ENCODE measurements around the gene SPZ1. TPM values are rescaled to one million over a fixed set of nuclear protein-coding genes. Genes with fewer than 3 reads are reported as not detected.

SPZ1 gene
- total RNA-seq, 1 experiment from 2014 or later = not detected

DNA sequence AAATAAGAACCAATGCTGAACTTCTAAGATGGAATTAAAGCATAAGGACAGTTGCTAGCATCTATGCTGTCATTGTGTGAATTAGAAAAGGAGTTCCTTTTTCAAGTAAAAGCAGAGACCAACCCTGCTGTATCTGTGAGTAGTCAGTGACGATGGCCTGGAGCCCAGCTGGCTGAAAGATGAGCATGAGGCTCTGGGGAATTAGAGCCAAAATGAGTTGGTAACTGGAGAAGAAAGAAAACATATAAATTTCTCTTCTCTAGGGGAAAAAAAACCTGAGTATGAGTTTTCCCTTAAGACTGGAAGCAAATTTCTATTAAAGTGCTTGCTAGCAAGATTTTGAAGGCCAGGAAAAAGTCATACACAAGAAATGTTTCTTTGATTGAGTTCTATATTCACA is 1.6 kb upstream of the SPZ1 start:
- no peak overlapping the region for H3K4me3 ChIP-seq (replicated peaks in 1 of 2; ENCODE audit: low read depth in 1 of 2, low read length in 2 of 2)
- H3K36me3 ChIP-seq (ENCODE audit: control insufficient read depth in 1 of 2, insufficient read depth in 2 of 2, low read length in 2 of 2) = no peaks in the 10 kb centered on the region
- H3K9ac ChIP-seq (ENCODE audit: low read length) = no peak overlapping the region
- POLR2A ChIA-PET = no interaction called here
- H3K9me2 ChIP-seq (ENCODE audit: insufficient read depth) = no peaks in the 10 kb centered on the region
- H3K27me3 ChIP-seq (ENCODE audit: insufficient read depth, low read length) = peaks cover 15% of the 10 kb centered on the region; the same call in 1 of the 2 replicates
- ATAC-seq (no peak), DNase-seq (ENCODE audit: low read depth, low spot score) (no peak)
- no peak overlapping the region for H3K4me2 ChIP-seq (ENCODE audit: low read length)
- H3K27ac ChIP-seq (ENCODE audit: low read depth, low read length) = no peak overlapping the region
- H2AFZ ChIP-seq (ENCODE audit: low read depth, low read length, poor library complexity, severe bottlenecking) = no peak overlapping the region
- no peaks in the 10 kb centered on the region for H3K79me2 ChIP-seq (ENCODE audit: insufficient read depth, low read length)
- intact Hi-C loops (cut with micrococcal nuclease) = no loop called here
- TF ChIP-seq SRF (IDR thresholded peaks at IDR 0.05; ENCODE audit: low read depth) = no peak
- no peak for TF ChIP-seq POLR2A (IDR thresholded peaks at IDR 0.05; ENCODE audit: borderline replicate concordance, extremely low read depth, insufficient read depth, insufficient read length)
- TF ChIP-seq ELF1 (IDR thresholded peaks at IDR 0.05; ENCODE audit: borderline replicate concordance, low read depth) = no peak
- no peak for TF ChIP-seq TCF7L2 (IDR thresholded peaks at IDR 0.05; ENCODE audit: borderline replicate concordance, extremely low read depth, insufficient read depth, insufficient read length)
- TF ChIP-seq, protein P1, sequence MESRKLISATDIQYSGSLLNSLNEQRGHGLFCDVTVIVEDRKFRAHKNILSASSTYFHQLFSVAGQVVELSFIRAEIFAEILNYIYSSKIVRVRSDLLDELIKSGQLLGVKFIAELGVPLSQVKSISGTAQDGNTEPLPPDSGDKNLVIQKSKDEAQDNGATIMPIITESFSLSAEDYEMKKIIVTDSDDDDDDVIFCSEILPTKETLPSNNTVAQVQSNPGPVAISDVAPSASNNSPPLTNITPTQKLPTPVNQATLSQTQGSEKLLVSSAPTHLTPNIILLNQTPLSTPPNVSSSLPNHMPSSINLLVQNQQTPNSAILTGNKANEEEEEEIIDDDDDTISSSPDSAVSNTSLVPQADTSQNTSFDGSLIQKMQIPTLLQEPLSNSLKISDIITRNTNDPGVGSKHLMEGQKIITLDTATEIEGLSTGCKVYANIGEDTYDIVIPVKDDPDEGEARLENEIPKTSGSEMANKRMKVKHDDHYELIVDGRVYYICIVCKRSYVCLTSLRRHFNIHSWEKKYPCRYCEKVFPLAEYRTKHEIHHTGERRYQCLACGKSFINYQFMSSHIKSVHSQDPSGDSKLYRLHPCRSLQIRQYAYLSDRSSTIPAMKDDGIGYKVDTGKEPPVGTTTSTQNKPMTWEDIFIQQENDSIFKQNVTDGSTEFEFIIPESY (IDR thresholded peaks at IDR 0.05; ENCODE audit: extremely low read depth, insufficient replicate concordance, low read length) = no peak
- TF ChIP-seq, protein P2, sequence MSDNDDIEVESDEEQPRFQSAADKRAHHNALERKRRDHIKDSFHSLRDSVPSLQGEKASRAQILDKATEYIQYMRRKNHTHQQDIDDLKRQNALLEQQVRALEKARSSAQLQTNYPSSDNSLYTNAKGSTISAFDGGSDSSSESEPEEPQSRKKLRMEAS (IDR thresholded peaks at IDR 0.05) = no peak
- TF ChIP-seq EZH2 (IDR thresholded peaks at IDR 0.05) = no peak
- TF ChIP-seq CEBPB (IDR thresholded peaks at IDR 0.05; ENCODE audit: low read depth) = no peak
- no peak for TF ChIP-seq ZFX (IDR thresholded peaks at IDR 0.05)
- no peak for TF ChIP-seq SIN3A (IDR thresholded peaks at IDR 0.05; ENCODE audit: low read depth)
- TF ChIP-seq FOSL1 (IDR thresholded peaks at IDR 0.05; ENCODE audit: low read depth) = no peak
- TF ChIP-seq, protein P3, sequence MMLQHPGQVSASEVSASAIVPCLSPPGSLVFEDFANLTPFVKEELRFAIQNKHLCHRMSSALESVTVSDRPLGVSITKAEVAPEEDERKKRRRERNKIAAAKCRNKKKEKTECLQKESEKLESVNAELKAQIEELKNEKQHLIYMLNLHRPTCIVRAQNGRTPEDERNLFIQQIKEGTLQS (IDR thresholded peaks at IDR 0.05) = no peak
- TF ChIP-seq RAD21 (IDR thresholded peaks at IDR 0.05; ENCODE audit: low read depth) = no peak
- no peak for TF ChIP-seq SP1 (IDR thresholded peaks at IDR 0.05; ENCODE audit: low read depth)
- TF ChIP-seq YY1 (IDR thresholded peaks at IDR 0.05; ENCODE audit: extremely low read depth, insufficient replicate concordance, low read depth, low read length) = no peak
- TF ChIP-seq POLR2AphosphoS5 (IDR thresholded peaks at IDR 0.05; ENCODE audit: low read depth, low read length) = no peak
- TF ChIP-seq ZNF274 (IDR thresholded peaks at IDR 0.05; ENCODE audit: low read depth, low read length) = no peak
- no peak for TF ChIP-seq CBX3 (IDR thresholded peaks at IDR 0.05; ENCODE audit: low read depth)
- no peak for TF ChIP-seq EGR1 (IDR thresholded peaks at IDR 0.05; ENCODE audit: low read depth)
- TF ChIP-seq EZH2phosphoT487 (IDR thresholded peaks at IDR 0.05; ENCODE audit: borderline replicate concordance) = no peak
- no peaks in the 10 kb centered on the region for H3K4me1 ChIP-seq (ENCODE audit: control insufficient read depth in 1 of 2, insufficient read depth in 2 of 2, low read length in 2 of 2)
- RAD21 ChIA-PET (ENCODE audit: low non-redundant PET in 1 of 2, low total read pairs in 2 of 2, uncharacterized antibody in 2 of 2, unreplicated experiment in 2 of 2) = no interaction called here
- no TSS peak for BruUV-seq (replicated peaks)
- no peaks in the 10 kb centered on the region for H3K9me3 ChIP-seq (ENCODE audit: control insufficient read depth in 1 of 2, insufficient read depth in 1 of 2, low read depth in 1 of 2, low read length in 2 of 2)
- no peaks in the 10 kb centered on the region for H4K20me1 ChIP-seq (ENCODE audit: insufficient read depth)
- CTCF ChIA-PET = interaction anchor here (1.0 kb wide), 1 partner anchor 11 kb away, joined by 3 read pairs; no protein-coding TSS in a partner anchor

Data from HCT116 (cell line).